Cardiac muscle cell (in vitro differentiated cells and primary cell): ENCODE measurements around the gene C1RL. TPM values are rescaled to one million over a fixed set of nuclear protein-coding genes. Genes with fewer than 3 reads are reported as not detected.

ENCODE experiments used
- DNase-seq, 2 donors: peaks; one replicate each; pipeline versions ENCODE4 v3.0.0 to v3.0.0-alpha.2; 2010 to 2017; ENCODE audit warnings: low read depth in 1 of 2, low spot score in 1 of 2
- H3K27ac ChIP-seq: fragments of 200-600 bp; sonication (generic); 2 replicates; pipeline ENCODE4 v1.5.1; 2016
- H3K27me3 ChIP-seq: fragments of 200-600 bp; sonication (generic); 2 replicates; pipeline ENCODE4 v1.6.0; 2016; ENCODE audit warnings: control low read depth
- H3K36me3 ChIP-seq: fragments of 200-600 bp; sonication (generic); 2 replicates; pipeline ENCODE4 v1.5.1; 2016; ENCODE audit warnings: control low read depth
- H3K4me1 ChIP-seq: fragments of 200-600 bp; sonication (generic); 2 replicates; pipeline ENCODE4 v1.8.1; 2017; ENCODE audit warnings: low read depth, mild to moderate bottlenecking, mixed run types
- H3K4me3 ChIP-seq: fragments of 200-600 bp; sonication (generic); 2 replicates; pipeline ENCODE4 v1.5.1; 2016; ENCODE audit warnings: mild to moderate bottlenecking
- H3K9me3 ChIP-seq: fragments of 200-600 bp; sonication (generic); 2 replicates; pipeline ENCODE4 v1.5.1; 2017; ENCODE audit warnings: low read depth, mild to moderate bottlenecking, control low read depth
- polyA plus RNA-seq: library from polyadenylated mRNA; unstranded; fragments of >200 nt; fragmentation: Nextera tagmentation; extraction: Ambion mirVana; gene quantifications from 2 replicates; pipeline ENCODE4 v1.2.1, GENCODE V29; 2016
- total RNA-seq: library from RNA; depleted of rRNA; stranded (reverse); fragments of >200 nt; gene quantifications from 2 replicates; pipeline ENCODE4 v1.2.3, GENCODE V29; 2016
- TF ChIP-seq, protein P1 (sequence below): IDR thresholded peaks from 2 replicates; pipeline ENCODE4 v1.5.1; 2012; ENCODE audit warnings: low read depth, mild to moderate bottlenecking, low read length

C1RL gene
- total and polyA plus RNA-seq, 2 experiments from 2014 or later: 14.3 to 32.4 TPM

DNA sequence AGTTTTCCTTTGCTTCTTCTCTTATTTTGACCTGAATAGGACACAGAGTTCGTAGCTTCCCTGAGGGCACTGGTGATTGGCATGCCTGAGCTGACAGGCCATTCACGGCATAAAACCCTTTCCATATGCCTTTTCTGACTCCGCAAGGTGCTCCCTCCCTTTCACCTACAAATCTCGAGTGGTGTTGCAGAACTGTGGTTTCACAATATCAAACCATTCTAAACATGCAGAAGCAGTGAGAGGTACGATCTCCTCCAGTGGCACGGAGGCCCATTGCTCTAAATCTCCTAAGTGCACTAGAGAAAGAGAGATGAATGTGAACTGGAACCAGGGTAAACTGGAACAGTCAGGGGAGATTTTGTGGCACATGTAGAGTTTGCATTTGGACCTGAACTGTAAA lies 45.0 kb upstream of the C1RL start:
- Histone ChIP-seq H3K27me3 (no peaks in the 10 kb centered on the region), H3K9me3 (no peaks in the 10 kb centered on the region), H3K4me3 (no peak overlapping the region), H3K4me1 (peaks cover 10% of the 10 kb centered on the region), H3K27ac (no peak overlapping the region), H3K36me3 (no peaks in the 10 kb centered on the region)
- no peak for DNase-seq
- TF ChIP-seq, protein P1, sequence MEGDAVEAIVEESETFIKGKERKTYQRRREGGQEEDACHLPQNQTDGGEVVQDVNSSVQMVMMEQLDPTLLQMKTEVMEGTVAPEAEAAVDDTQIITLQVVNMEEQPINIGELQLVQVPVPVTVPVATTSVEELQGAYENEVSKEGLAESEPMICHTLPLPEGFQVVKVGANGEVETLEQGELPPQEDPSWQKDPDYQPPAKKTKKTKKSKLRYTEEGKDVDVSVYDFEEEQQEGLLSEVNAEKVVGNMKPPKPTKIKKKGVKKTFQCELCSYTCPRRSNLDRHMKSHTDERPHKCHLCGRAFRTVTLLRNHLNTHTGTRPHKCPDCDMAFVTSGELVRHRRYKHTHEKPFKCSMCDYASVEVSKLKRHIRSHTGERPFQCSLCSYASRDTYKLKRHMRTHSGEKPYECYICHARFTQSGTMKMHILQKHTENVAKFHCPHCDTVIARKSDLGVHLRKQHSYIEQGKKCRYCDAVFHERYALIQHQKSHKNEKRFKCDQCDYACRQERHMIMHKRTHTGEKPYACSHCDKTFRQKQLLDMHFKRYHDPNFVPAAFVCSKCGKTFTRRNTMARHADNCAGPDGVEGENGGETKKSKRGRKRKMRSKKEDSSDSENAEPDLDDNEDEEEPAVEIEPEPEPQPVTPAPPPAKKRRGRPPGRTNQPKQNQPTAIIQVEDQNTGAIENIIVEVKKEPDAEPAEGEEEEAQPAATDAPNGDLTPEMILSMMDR: no peak

DNA sequence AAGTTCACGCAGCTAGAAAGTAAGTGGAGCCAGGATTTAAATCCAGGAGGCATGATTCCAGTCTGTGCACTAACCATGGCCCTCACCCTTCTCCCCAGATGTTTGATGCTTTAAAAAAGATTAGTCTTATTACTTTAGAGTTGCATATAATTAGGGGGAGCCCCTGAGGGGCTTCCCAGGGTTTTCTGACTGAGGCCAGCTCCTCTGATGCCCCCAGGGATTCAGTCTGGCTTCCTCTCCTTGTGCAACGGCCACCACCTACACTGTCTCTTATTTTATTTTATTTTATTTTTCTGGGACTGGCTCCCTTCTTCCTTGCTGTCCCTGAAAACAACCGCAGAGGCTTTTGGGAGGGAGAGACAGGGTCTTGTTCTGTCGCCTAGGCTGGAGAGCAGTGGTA lies 43.8 kb upstream of the C1RL start:
- no peaks in the 10 kb centered on the region for H3K9me3 ChIP-seq
- TF ChIP-seq, protein P1: no peak

DNA sequence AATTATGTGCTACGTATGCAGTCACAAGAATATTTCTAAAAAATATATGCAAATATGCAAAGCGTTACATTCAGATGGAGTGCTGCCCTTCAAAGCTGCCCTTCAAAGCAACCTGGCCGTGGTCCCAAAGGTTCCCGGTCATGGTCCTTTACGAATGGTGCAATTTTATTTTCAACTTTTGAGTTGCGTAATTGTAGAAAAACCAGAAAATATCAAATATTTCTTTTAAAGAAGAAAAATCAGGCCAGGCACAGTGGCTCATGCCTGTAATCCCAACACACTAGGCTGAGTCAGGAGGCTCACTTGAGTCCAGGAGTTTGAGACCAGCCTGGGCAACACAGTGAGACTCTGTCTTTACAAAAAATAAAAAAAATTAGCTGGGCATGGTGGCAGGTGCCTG lies 42.5 kb upstream of the C1RL start:
- TF ChIP-seq, protein P1: no peak
- Histone ChIP-seq H3K4me3 (no peak overlapping the region), H3K27ac (no peak overlapping the region), H3K4me1 (peaks cover 10% of the 10 kb centered on the region), H3K27me3 (no peaks in the 10 kb centered on the region), H3K36me3 (no peaks in the 10 kb centered on the region), H3K9me3 (no peaks in the 10 kb centered on the region)
- DNase-seq: no peak

More for the DNA sequence above, 43.8 kb upstream of the C1RL start:
- Histone ChIP-seq H3K4me1 (peaks cover 10% of the 10 kb centered on the region), H3K36me3 (no peaks in the 10 kb centered on the region), H3K4me3 (no peak overlapping the region), H3K27ac (no peak overlapping the region), H3K27me3 (no peaks in the 10 kb centered on the region)
- DNase-seq: no peak

DNA sequence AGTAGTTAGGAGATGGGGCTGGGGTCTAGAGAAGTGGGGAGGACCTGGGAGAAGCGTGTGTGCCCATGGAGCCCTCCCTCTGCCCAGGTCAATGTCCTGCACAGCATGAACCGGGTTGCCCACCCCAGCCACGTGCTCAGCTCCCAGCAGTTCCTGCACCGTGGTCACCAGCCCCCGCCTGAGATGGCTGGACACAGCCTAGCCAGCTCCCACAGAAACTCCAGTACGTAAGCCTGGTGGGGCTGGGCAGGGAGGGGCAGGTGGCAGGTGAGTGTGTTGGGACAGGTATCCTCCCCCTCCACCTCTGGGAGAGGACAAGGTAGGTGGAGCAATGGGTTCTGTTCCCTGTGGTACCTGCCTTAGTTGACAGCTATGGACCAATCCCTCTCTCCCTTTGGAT lies 41.8 kb upstream of the C1RL start:
- no peak overlapping the region for H3K27ac ChIP-seq
- no peaks in the 10 kb centered on the region for H3K9me3 ChIP-seq
- no peak overlapping the region for H3K4me3 ChIP-seq
- H3K36me3 ChIP-seq: no peaks in the 10 kb centered on the region
- peaks cover 9% of the 10 kb centered on the region for H3K4me1 ChIP-seq
- TF ChIP-seq, protein P1: no peak
- DNase-seq: no peak
- H3K27me3 ChIP-seq: no peaks in the 10 kb centered on the region

DNA sequence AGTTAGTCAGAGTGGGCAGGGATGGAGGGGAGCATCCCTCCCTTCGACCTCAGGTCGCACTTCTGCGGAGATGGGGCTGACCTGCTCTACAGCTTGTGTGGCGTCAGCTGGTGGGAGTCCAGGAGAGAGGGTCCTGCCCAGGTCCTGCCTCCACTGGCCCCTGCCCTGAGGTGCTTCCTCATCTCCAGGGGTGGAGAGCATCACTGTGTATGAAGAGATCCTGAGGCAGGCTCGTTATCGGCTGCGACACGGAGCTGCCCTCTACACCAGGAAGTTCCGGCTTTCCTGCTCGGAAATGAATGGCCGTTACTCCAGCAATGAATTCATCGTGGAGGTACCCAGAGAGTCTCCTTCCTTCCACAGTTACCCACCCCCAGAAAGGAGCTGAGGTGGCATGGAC lies 41.3 kb upstream of the C1RL start:
- Histone ChIP-seq H3K9me3 (no peaks in the 10 kb centered on the region), H3K27ac (no peak overlapping the region), H3K4me3 (no peak overlapping the region), H3K4me1 (peaks cover 4% of the 10 kb centered on the region), H3K36me3 (no peaks in the 10 kb centered on the region), H3K27me3 (no peaks in the 10 kb centered on the region)
- DNase-seq: no peak
- TF ChIP-seq, protein P1: no peak

DNA sequence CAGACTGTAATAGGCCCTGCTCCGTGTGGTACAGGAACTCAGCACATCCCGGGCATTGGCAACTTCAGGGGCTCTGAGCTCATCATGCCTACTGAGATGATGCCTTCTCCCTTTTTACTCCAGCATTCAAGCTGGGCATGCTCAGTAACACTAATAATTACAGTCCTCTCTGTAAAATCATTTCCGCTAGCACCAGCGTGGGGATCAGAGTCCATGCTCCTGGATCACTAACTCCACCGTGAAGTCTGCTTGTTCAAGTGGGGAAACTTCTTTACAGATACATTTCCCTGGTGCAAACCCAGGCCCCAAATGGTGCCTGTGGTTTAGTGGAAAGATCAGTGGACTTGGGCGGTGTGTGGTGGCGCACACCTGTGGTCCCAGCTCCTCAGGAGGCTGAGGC lies 37.9 kb upstream of the C1RL start:
- TF ChIP-seq, protein P1: no peak
- no peaks in the 10 kb centered on the region for H3K4me1 ChIP-seq
- no peaks in the 10 kb centered on the region for H3K9me3 ChIP-seq
- no peaks in the 10 kb centered on the region for H3K36me3 ChIP-seq
- H3K27me3 ChIP-seq: no peaks in the 10 kb centered on the region
- H3K4me3 ChIP-seq: no peak overlapping the region
- DNase-seq: no peak
- H3K27ac ChIP-seq: no peak overlapping the region
